OCI-LY3 (cell line): ENCODE results near the gene SLC30A4.

Experiments
- CTCF ChIP-seq: fragments of 200-600, 300-600 bp; sonication (generic); IDR thresholded peaks from 2 replicates; pipeline ENCODE4 v1.5.1; 2014; ENCODE audit warnings: antibody characterized with exemption, low read length, low read depth
- EZH2phosphoT487 ChIP-seq: fragments of 200-600 bp; shearing (Covaris generic); IDR thresholded peaks from 2 replicates; pipeline ENCODE4 v1.6.1; 2018; ENCODE audit warnings: antibody characterized with exemption, mixed run types, low read depth

- no peak for TF ChIP-seq CTCF
- TF ChIP-seq EZH2phosphoT487: no peak
Measured at GRCh38 chr15:45443645-45444044, 78.9 kb downstream of the SLC30A4 start.
